Suprapubic skin (tissue), 4 donors: ENCODE results near the gene MUC5B.

Source experiments
- EP300 ChIP-seq: sonication (generic); formaldehyde crosslinking; IDR thresholded peaks from one replicate; pipeline ENCODE4 v1.6.1; 2017; ENCODE audit warnings: antibody characterized with exemption
- POLR2A ChIP-seq, 2 donors: fragments of 450-650 bp; IDR thresholded peaks; one replicate each; pipeline ENCODE4 v1.6.1; 2017; ENCODE audit warnings: antibody characterized with exemption in 2 of 2, mild to moderate bottlenecking in 2 of 2, moderate library complexity in 2 of 2
- POLR2AphosphoS5 ChIP-seq, 3 donors: sonication (generic); formaldehyde crosslinking; IDR thresholded peaks; one replicate each; pipeline ENCODE4 v1.6.1; 2017; ENCODE audit warnings: antibody characterized with exemption in 3 of 3
- TF ChIP-seq, protein P1 (sequence below), 2 donors: fragments of 200-600 bp in 1 of 2; fragments of 450-650 bp in 1 of 2; sonication (generic) in 1 of 2; IDR thresholded peaks; one replicate each; pipeline ENCODE4 v1.5.1; 2016 to 2019; ENCODE audit warnings: antibody characterized with exemption in 2 of 2, mild to moderate bottlenecking in 1 of 2, moderate library complexity in 1 of 2

DNA sequence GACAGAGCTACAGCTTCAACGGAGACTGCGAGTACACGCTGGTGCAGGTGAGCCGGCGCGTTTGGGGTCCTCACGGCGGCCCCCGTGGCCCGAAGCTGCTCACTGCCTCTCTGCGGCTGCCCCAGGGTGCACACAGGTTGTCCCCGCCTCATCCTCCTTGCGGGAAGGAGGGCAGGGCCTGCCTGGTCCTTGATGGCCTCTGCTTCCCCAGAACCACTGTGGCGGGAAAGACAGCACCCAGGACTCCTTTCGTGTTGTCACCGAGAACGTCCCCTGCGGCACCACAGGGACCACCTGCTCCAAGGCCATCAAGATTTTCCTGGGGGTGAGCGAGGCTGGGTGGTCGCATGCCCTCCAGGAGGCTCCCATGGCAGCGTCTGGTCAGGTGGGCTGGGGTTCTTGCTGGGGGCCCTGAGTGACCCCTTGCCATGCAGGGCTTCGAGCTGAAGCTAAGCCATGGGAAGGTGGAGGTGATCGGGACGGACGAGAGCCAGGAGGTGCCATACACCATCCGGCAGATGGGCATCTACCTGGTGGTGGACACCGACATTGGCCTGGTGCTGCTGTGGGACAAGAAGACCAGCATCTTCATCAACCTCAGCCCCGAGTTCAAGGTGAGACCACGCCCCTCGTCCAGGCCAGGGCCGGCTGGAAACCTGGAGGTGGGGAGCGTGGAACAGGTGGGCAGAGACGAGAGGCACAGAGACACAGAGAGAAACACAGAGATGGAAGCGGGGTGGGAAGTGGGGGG is 45.7 kb upstream of the MUC5B start:
- TF ChIP-seq POLR2A (IDR thresholded peaks at IDR 0.05) (no peak), POLR2AphosphoS5 (IDR thresholded peaks at IDR 0.05) (no peak), EP300 (no peak)
- TF ChIP-seq, protein P1, sequence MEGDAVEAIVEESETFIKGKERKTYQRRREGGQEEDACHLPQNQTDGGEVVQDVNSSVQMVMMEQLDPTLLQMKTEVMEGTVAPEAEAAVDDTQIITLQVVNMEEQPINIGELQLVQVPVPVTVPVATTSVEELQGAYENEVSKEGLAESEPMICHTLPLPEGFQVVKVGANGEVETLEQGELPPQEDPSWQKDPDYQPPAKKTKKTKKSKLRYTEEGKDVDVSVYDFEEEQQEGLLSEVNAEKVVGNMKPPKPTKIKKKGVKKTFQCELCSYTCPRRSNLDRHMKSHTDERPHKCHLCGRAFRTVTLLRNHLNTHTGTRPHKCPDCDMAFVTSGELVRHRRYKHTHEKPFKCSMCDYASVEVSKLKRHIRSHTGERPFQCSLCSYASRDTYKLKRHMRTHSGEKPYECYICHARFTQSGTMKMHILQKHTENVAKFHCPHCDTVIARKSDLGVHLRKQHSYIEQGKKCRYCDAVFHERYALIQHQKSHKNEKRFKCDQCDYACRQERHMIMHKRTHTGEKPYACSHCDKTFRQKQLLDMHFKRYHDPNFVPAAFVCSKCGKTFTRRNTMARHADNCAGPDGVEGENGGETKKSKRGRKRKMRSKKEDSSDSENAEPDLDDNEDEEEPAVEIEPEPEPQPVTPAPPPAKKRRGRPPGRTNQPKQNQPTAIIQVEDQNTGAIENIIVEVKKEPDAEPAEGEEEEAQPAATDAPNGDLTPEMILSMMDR (IDR thresholded peaks at IDR 0.05), result no peak
